Nephron (organoid): Measurements from ENCODE around the gene SLAMF6.
A peak's percentile ranks its signal among the peaks of the same experiment; 100 is the strongest.

Experiments
- H3K27ac Mint-ChIP-seq, 3 experiments: 2 replicates each; pipeline ENCODE4 v1.8.0; 2020; ENCODE audit warnings: mixed read lengths in 3 of 3, mild to moderate bottlenecking in 2 of 3, moderate library complexity in 1 of 3
- H3K27me3 Mint-ChIP-seq: 2 replicates; pipeline ENCODE4 v1.8.0; 2021; ENCODE audit warnings: low read depth, mild to moderate bottlenecking, moderate library complexity, mixed read lengths
- H3K36me3 Mint-ChIP-seq: 2 replicates; pipeline ENCODE4 v1.8.0; 2020; ENCODE audit warnings: low read depth, mixed read lengths
- H3K4me1 Mint-ChIP-seq: 2 replicates; pipeline ENCODE4 v1.8.0; 2020; ENCODE audit warnings: mixed read lengths
- H3K4me3 Mint-ChIP-seq, 3 experiments: 2 replicates each; pipeline ENCODE4 v1.8.0; 2020; ENCODE audit warnings: mild to moderate bottlenecking in 3 of 3, mixed read lengths in 3 of 3, moderate library complexity in 2 of 3
- H3K9me3 Mint-ChIP-seq: 2 replicates; pipeline ENCODE4 v1.8.0; 2020; ENCODE audit warnings: mixed read lengths
- CTCF ChIP-seq, 3 experiments: fragments of 200-600 bp; sonication (generic); IDR thresholded peaks; one replicate each; pipeline ENCODE4 v1.5.0; 2021; ENCODE audit warnings: antibody characterized with exemption in 3 of 3; ENCODE audit not compliant: unreplicated experiment in 3 of 3

SLAMF6 gene

GRCh38 chr1:160547422-160547821 lies 24.4 kb upstream of the SLAMF6 start:
- no peak for TF ChIP-seq CTCF (IDR thresholded peaks at IDR 0.05; ENCODE audit: unreplicated experiment in 3 of 3)
- no peaks in the 10 kb centered on the region for H3K27me3 Mint-ChIP-seq
- no peaks in the 10 kb centered on the region for H3K36me3 Mint-ChIP-seq
- no peak overlapping the region for H3K4me3 Mint-ChIP-seq
- no peaks in the 10 kb centered on the region for H3K4me1 Mint-ChIP-seq
- H3K27ac Mint-ChIP-seq: no peak overlapping the region
- H3K9me3 Mint-ChIP-seq: no peaks in the 10 kb centered on the region

- Mint-ChIP-seq H3K4me1 (peaks cover 4% of the 10 kb centered on the region), H3K27ac (no peak overlapping the region), H3K27me3 (no peaks in the 10 kb centered on the region), H3K9me3 (no peaks in the 10 kb centered on the region), H3K36me3 (no peaks in the 10 kb centered on the region), H3K4me3 (no peak overlapping the region)
- TF ChIP-seq CTCF (IDR thresholded peaks at IDR 0.05; ENCODE audit: unreplicated experiment in 3 of 3): no peak
Measured at GRCh38 chr1:160546942-160547341, 23.9 kb upstream of the SLAMF6 start.

GRCh38 chr1:160544647-160545046 lies 21.6 kb upstream of the SLAMF6 start:
- peak; percentile 21 to 47 (median 36) for TF ChIP-seq CTCF (IDR thresholded peaks at IDR 0.05; ENCODE audit: unreplicated experiment in 3 of 3)
- H3K4me3 Mint-ChIP-seq: no peak overlapping the region
- peaks cover 9% of the 10 kb centered on the region for H3K4me1 Mint-ChIP-seq
- no peaks in the 10 kb centered on the region for H3K27me3 Mint-ChIP-seq
- H3K36me3 Mint-ChIP-seq: no peaks in the 10 kb centered on the region
- peak overlapping the region in 1 of 3 experiments; percentile 18 for H3K27ac Mint-ChIP-seq
- no peaks in the 10 kb centered on the region for H3K9me3 Mint-ChIP-seq

- Mint-ChIP-seq H3K27ac (peak overlapping the region; percentile 57 to 89 (median 67)), H3K36me3 (no peaks in the 10 kb centered on the region), H3K27me3 (no peaks in the 10 kb centered on the region), H3K9me3 (no peaks in the 10 kb centered on the region), H3K4me3 (no peak overlapping the region), H3K4me1 (peaks cover 9% of the 10 kb centered on the region)
- no peak for TF ChIP-seq CTCF (IDR thresholded peaks at IDR 0.05; ENCODE audit: unreplicated experiment in 3 of 3)
Measured at GRCh38 chr1:160542303-160542945, 19.4 kb upstream of the SLAMF6 start.

GRCh38 chr1:160541622-160542302 lies 18.7 kb upstream of the SLAMF6 start:
- Mint-ChIP-seq H3K9me3 (no peaks in the 10 kb centered on the region), H3K27ac (peak overlapping the region; percentile 14 to 57 (median 47)), H3K4me1 (peaks cover 9% of the 10 kb centered on the region), H3K27me3 (no peaks in the 10 kb centered on the region), H3K4me3 (no peak overlapping the region), H3K36me3 (no peaks in the 10 kb centered on the region)
- TF ChIP-seq CTCF (IDR thresholded peaks at IDR 0.05; ENCODE audit: unreplicated experiment in 3 of 3): no peak

GRCh38 chr1:160540859-160541233 lies 17.8 kb upstream of the SLAMF6 start:
- no peak for TF ChIP-seq CTCF (IDR thresholded peaks at IDR 0.05; ENCODE audit: unreplicated experiment in 3 of 3)
- H3K36me3 Mint-ChIP-seq: no peaks in the 10 kb centered on the region
- peak overlapping the region in 1 of 3 experiments; percentile 84 for H3K27ac Mint-ChIP-seq

More at GRCh38 chr1:160540859-160541233, 17.8 kb upstream of the SLAMF6 start:
- no peak overlapping the region for H3K4me3 Mint-ChIP-seq
- no peaks in the 10 kb centered on the region for H3K27me3 Mint-ChIP-seq
- peaks cover 9% of the 10 kb centered on the region for H3K4me1 Mint-ChIP-seq
- peaks cover 5% of the 10 kb centered on the region for H3K9me3 Mint-ChIP-seq
